BE2C (cell line): ENCODE data around the gene PTPRM.

Source experiments
- DNase-seq: peaks from one replicate; pipeline ENCODE4 v3.0.0-alpha.2; 2020
- H3K27me3 ChIP-seq: fragments of 250-450 bp; sonication (Bioruptor Pico); 2 replicates; pipeline ENCODE4 v1.5.1; 2020; ENCODE audit warnings: mild to moderate bottlenecking
- H3K36me3 ChIP-seq: fragments of 250-450 bp; sonication (Bioruptor Pico); 2 replicates; pipeline ENCODE4 v1.5.1; 2020; ENCODE audit warnings: mild to moderate bottlenecking
- H3K4me1 ChIP-seq: fragments of 250-450 bp; sonication (Bioruptor Pico); 2 replicates; pipeline ENCODE4 v1.5.1; 2020
- H3K4me3 ChIP-seq: 2 replicates; pipeline ENCODE4 v1.5.1; 2011; ENCODE audit warnings: low read depth, low read length
- H3K9me3 ChIP-seq: fragments of 250-450 bp; sonication (Bioruptor Pico); 2 replicates; pipeline ENCODE4 v1.5.1; 2020
- CTCF ChIP-seq: IDR thresholded peaks from 2 replicates; pipeline ENCODE4 v1.5.1; 2012; ENCODE audit warnings: mild to moderate bottlenecking, low read depth, low read length

PTPRM gene

GRCh38 chr18:8248576-8248975 lies 681.5 kb downstream of the PTPRM start:
- no peak for TF ChIP-seq CTCF
- Histone ChIP-seq H3K9me3 (no peaks in the 10 kb centered on the region), H3K4me1 (peaks cover 3% of the 10 kb centered on the region; the same call in 1 of the 2 replicates), H3K27me3 (no peaks in the 10 kb centered on the region), H3K36me3 (no peaks in the 10 kb centered on the region), H3K4me3 (no peak overlapping the region)
- no peak for DNase-seq

- no peak for TF ChIP-seq CTCF
- Histone ChIP-seq H3K9me3 (no peaks in the 10 kb centered on the region), H3K27me3 (no peaks in the 10 kb centered on the region), H3K4me3 (no peak overlapping the region), H3K4me1 (peaks cover 9% of the 10 kb centered on the region; the same call in 1 of the 2 replicates), H3K36me3 (no peaks in the 10 kb centered on the region)
- DNase-seq, result no peak
Measured at GRCh38 chr18:8249811-8250210, 682.7 kb downstream of the PTPRM start.

DNA sequence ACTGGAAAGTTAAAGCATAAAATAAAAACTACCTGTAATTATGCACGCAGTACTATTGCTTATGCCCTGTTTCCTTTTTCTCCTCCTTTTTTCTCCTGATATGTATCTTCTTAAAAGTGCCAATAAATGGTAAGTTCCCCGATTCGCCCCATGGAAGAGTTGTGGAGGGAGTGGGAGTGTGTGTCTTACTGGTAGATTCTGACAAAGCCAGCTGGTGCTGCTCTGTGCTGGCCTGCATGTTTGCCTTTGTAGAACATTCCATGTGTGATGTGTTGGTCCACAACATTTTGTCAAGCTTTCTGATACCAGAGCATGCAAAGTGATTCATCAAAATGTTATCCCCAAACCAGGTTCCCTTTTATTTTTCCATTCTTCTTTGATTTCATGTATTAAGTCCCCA lies 685.3 kb downstream of the PTPRM start:
- Histone ChIP-seq H3K4me1 (peaks cover 9% of the 10 kb centered on the region; the same call in 1 of the 2 replicates), H3K27me3 (no peaks in the 10 kb centered on the region), H3K36me3 (no peaks in the 10 kb centered on the region), H3K4me3 (no peak overlapping the region), H3K9me3 (no peaks in the 10 kb centered on the region)
- DNase-seq, result no peak
- TF ChIP-seq CTCF, result no peak

DNA sequence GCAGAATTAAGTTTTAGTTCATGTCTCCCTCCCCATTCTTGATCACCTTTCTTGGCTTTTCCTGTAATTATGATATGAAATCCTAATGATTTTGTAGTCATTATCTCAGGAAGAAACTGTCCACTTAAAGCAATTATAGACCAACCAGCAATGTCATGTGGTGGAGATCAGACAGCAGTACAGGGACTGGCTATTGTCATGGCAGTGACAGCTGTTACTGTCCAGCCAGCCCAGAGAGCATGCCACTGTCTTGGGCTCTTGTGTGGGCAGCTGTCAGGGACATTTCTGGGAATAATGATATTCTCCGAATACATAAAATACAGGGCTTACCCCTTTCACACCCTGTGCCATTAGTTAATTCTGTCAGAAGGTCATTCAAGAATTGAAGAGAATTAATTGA lies 686.8 kb downstream of the PTPRM start:
- Histone ChIP-seq H3K4me1 (peaks cover 12% of the 10 kb centered on the region), H3K36me3 (no peaks in the 10 kb centered on the region), H3K4me3 (no peak overlapping the region), H3K9me3 (no peaks in the 10 kb centered on the region), H3K27me3 (no peaks in the 10 kb centered on the region)
- TF ChIP-seq CTCF, result no peak
- DNase-seq, result peak; percentile 57

DNA sequence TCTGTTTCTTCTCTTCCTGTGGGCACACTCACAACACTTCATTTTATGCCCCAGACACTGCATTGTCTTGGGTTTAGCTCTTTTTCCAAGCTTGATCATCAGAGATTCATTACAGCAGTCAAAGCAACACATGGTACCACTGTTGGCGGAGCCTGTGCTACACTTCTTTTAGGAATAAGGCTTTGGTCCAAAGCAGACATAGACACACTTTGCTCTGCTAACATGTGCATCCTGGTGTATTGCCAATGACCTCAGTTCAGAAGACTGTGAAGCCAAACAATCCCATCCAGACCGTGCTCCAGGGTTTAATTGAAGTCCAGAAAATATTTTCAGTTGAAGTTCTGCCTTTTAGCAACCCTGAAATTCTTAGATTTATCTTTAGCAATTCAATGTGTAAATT lies 687.5 kb downstream of the PTPRM start:
- Histone ChIP-seq H3K36me3 (no peaks in the 10 kb centered on the region), H3K4me1 (peaks cover 12% of the 10 kb centered on the region), H3K9me3 (no peaks in the 10 kb centered on the region), H3K4me3 (no peak overlapping the region), H3K27me3 (no peaks in the 10 kb centered on the region)
- TF ChIP-seq CTCF, result no peak
- DNase-seq, result no peak

GRCh38 chr18:8257851-8258434 lies 690.8 kb downstream of the PTPRM start:
- Histone ChIP-seq H3K36me3 (no peaks in the 10 kb centered on the region), H3K4me3 (no peak overlapping the region), H3K9me3 (no peaks in the 10 kb centered on the region), H3K4me1 (peaks cover 15% of the 10 kb centered on the region), H3K27me3 (no peaks in the 10 kb centered on the region)
- no peak for TF ChIP-seq CTCF
- DNase-seq, result no peak
